MCF 10A (cell line): ENCODE results near the gene APOL4. TPM values are rescaled to one million over a fixed set of nuclear protein-coding genes. Genes with fewer than 3 reads are reported as not detected.
A peak's percentile ranks its signal among the peaks of the same experiment; 100 is the strongest.
"Not testable (repeated sequence)": the region's sequence is repeated elsewhere in the genome, so short reads cannot be mapped to it uniquely, and the experiment has no call there.

ENCODE experiments used
- BruUV-seq: library from RNA; stranded (reverse); fragments of 400-500 nt; replicated peaks from 2 replicates; lab custom pipeline; 2021; lab: Mats Ljungman, UMichigan
- CTCF ChIA-PET: fragments of 300-600 bp; sonication (Branson Sonifier 250); formaldehyde crosslinking; extraction: SDS; loops from one replicate; lab custom pipeline; 2021; ENCODE audit warnings: antibody characterized with exemption, inconsistent platforms; lab: Yijun Ruan, JAX
- POLR2A ChIA-PET: fragments of 300-600, 350-650 bp; sonication (Branson Sonifier 250); formaldehyde crosslinking; extraction: SDS; loops from one replicate; lab custom pipeline; 2020; ENCODE audit warnings: antibody characterized with exemption, inconsistent platforms; lab: Yijun Ruan, JAX
- DNase-seq: peaks from one replicate; pipeline ENCODE4 v3.0.0-alpha.2; 2018; ENCODE audit not compliant: unreplicated experiment
- H3K27ac Mint-ChIP-seq: one replicate; pipeline ENCODE4 v1.8.0; 2022; ENCODE audit warnings: mild to moderate bottlenecking, low read depth, mixed read lengths; ENCODE audit not compliant: unreplicated experiment
- H3K27me3 Mint-ChIP-seq: one replicate; pipeline ENCODE4 v1.8.0; 2022; ENCODE audit warnings: mixed read lengths; ENCODE audit not compliant: insufficient read depth, unreplicated experiment
- H3K36me3 Mint-ChIP-seq: one replicate; pipeline ENCODE4 v1.8.0; 2022; ENCODE audit warnings: mild to moderate bottlenecking, moderate library complexity, mixed read lengths; ENCODE audit not compliant: insufficient read depth, unreplicated experiment
- H3K4me1 Mint-ChIP-seq: one replicate; pipeline ENCODE4 v1.8.0; 2022; ENCODE audit warnings: mixed read lengths; ENCODE audit not compliant: insufficient read depth, unreplicated experiment
- H3K4me3 Mint-ChIP-seq: one replicate; pipeline ENCODE4 v1.8.0; 2022; ENCODE audit warnings: mild to moderate bottlenecking, moderate library complexity, mixed read lengths; ENCODE audit not compliant: unreplicated experiment
- H3K9me3 Mint-ChIP-seq: one replicate; pipeline ENCODE4 v1.8.0; 2022; ENCODE audit warnings: mixed read lengths; ENCODE audit not compliant: unreplicated experiment
- intact Hi-C: fragments of 100-400 bp; cut with micrococcal nuclease; formaldehyde crosslinking; loops from 2 replicates; pipeline ENCODE4 v1.14.1; 2022
- total RNA-seq: library from RNA; stranded (reverse); gene quantifications from 2 replicates; pipeline ENCODE4 v1.2.3, GENCODE V29; 2022
- TF ChIP-seq, protein P1 (sequence below): fragments of 200-600 bp; IDR thresholded peaks from one replicate; pipeline ENCODE4 v1.8.0; 2022; ENCODE audit warnings: antibody characterized with exemption, mild to moderate bottlenecking; ENCODE audit not compliant: unreplicated experiment

The APOL4 gene
- total RNA-seq, 1 experiment from 2014 or later, result not detected

DNA sequence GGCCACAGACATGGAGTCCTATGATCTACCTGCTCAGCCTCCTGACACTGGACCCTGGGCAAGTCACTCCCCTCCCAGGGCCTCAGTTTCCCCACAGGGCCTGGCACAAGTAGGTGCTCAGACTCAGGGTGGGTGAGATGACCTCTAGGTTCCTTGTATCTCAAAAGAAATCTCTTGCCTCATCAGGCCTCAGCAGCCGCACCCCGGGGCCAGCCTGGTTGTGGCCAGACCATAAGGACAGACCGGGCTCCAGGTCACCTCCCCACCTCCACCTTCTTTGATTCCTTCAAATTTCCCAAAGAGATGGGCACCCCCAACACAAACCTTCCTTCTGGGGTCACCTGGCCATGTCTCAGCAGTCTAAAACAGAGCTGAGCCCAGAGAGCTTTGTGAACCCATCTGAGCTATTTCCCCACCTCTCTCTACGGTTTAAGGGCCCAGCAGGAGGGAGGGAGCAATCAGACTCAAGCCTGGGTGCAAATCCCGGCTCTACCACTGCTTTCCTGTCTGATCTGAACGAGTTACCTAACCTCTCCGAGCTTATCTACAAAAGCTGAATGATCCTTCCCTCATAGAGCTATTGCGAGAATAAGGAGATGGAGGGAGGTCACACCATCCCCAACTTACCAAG, 2.5 kb upstream of the APOL4 start:
- no peak overlapping the region for H3K4me3 Mint-ChIP-seq
- CTCF ChIA-PET, result interaction anchor here (0.6 to 0.8 kb wide), 2 partner anchors 35 to 60 kb away, joined by 3 to 5 read pairs; partner anchors contain the start of gene APOL2
- no peaks in the 10 kb centered on the region for H3K4me1 Mint-ChIP-seq

DNA sequence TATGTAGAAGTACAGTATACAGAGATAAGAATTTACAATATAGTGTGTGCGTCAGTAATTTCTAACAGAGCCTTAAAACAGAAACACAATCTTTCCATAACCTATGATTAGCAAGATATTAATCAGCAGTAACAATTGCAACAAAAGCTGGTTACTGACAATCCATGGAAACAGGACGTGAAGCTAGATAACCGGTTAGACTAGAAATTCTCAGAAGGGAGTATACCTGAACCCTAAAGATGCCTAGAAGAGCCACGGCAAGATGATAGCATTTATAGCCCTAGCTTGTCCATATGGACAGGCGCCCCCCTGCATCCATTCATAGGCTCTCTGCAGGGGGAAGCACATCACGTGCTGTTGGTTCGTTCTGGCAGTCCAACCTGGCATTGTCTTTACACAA, 1.8 kb upstream of the APOL4 start:
- H3K9me3 Mint-ChIP-seq, POLR2A ChIA-PET, intact Hi-C loops, H3K36me3 Mint-ChIP-seq, H3K27ac Mint-ChIP-seq, DNase-seq, H3K4me1 Mint-ChIP-seq, BruUV-seq, H3K4me3 Mint-ChIP-seq, H3K27me3 Mint-ChIP-seq: not testable (repeated sequence)
- CTCF ChIA-PET, result interaction anchor here (0.6 to 0.7 kb wide), 2 partner anchors 45 to 176 kb away, joined by 3 to 5 read pairs; no protein-coding TSS in a partner anchor

More for the DNA sequence above, 2.5 kb upstream of the APOL4 start:
- no peaks in the 10 kb centered on the region for H3K9me3 Mint-ChIP-seq
- TF ChIP-seq, protein P1, sequence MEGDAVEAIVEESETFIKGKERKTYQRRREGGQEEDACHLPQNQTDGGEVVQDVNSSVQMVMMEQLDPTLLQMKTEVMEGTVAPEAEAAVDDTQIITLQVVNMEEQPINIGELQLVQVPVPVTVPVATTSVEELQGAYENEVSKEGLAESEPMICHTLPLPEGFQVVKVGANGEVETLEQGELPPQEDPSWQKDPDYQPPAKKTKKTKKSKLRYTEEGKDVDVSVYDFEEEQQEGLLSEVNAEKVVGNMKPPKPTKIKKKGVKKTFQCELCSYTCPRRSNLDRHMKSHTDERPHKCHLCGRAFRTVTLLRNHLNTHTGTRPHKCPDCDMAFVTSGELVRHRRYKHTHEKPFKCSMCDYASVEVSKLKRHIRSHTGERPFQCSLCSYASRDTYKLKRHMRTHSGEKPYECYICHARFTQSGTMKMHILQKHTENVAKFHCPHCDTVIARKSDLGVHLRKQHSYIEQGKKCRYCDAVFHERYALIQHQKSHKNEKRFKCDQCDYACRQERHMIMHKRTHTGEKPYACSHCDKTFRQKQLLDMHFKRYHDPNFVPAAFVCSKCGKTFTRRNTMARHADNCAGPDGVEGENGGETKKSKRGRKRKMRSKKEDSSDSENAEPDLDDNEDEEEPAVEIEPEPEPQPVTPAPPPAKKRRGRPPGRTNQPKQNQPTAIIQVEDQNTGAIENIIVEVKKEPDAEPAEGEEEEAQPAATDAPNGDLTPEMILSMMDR, result no peak
- BruUV-seq, result no TSS peak
- H3K27ac Mint-ChIP-seq, result no peak overlapping the region
- intact Hi-C loops, result no loop called here
- POLR2A ChIA-PET, result interaction anchor here (0.7 kb wide), 1 partner anchor 26 kb away, joined by 3 read pairs; no protein-coding TSS in a partner anchor
- no peaks in the 10 kb centered on the region for H3K36me3 Mint-ChIP-seq
- DNase-seq, result no peak
- H3K27me3 Mint-ChIP-seq, result peaks cover 6% of the 10 kb centered on the region

DNA sequence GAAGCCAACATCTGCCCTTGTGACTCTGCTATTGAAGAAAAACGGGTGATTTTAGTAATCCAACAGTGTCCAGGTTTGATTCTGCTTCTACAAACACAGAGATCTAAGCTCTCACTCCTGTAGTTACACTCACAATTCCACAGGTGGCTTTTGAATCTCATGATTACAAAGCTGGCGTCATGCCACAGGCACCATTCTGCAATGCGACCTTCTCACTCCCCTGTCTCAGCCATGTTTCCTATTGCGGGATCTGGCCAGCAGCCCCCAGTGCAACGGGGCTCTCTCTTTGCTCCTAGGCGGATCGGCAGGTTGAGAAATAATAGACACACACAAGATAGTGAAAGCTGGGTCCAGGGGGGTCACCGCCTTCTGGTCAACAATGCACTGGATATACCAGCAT, 1.3 kb upstream of the APOL4 start:
- DNase-seq, result peak; percentile 16
- H3K4me1 Mint-ChIP-seq, H3K36me3 Mint-ChIP-seq, intact Hi-C loops, H3K4me3 Mint-ChIP-seq, BruUV-seq, H3K9me3 Mint-ChIP-seq, H3K27ac Mint-ChIP-seq: not testable (repeated sequence)
- H3K27me3 Mint-ChIP-seq, result peaks cover 13% of the 10 kb centered on the region
- CTCF ChIA-PET, result interaction anchor here (0.6 to 0.9 kb wide), 4 partner anchors 18 to 175 kb away, joined by 3 to 5 read pairs (median 4); no protein-coding TSS in a partner anchor
- POLR2A ChIA-PET, result interaction anchor here (1.2 kb wide), 1 partner anchor 74 kb away, joined by 3 read pairs; no protein-coding TSS in a partner anchor

DNA sequence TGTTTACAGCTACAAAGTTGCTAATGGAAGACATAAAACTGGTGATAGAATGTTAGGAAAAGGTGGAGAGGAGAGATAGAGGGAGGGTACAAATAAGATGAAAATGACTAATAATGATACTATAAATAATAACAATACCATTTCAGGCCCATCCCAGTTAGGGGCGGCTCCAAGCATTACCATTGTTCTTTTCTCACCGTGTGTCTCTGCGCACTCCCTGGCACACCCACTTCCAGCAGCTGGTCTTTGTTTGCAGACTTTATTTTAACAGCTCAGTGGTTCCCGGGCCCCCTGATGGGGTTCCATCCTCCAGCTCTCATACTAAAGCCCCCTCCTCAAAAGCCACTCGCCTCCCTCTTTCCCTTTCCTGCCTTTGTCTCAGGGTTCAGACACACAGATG, 584 bp downstream of the APOL4 start:
- H3K27ac Mint-ChIP-seq, CTCF ChIA-PET: not testable (repeated sequence)
- H3K27me3 Mint-ChIP-seq, result peaks cover 19% of the 10 kb centered on the region

DNA sequence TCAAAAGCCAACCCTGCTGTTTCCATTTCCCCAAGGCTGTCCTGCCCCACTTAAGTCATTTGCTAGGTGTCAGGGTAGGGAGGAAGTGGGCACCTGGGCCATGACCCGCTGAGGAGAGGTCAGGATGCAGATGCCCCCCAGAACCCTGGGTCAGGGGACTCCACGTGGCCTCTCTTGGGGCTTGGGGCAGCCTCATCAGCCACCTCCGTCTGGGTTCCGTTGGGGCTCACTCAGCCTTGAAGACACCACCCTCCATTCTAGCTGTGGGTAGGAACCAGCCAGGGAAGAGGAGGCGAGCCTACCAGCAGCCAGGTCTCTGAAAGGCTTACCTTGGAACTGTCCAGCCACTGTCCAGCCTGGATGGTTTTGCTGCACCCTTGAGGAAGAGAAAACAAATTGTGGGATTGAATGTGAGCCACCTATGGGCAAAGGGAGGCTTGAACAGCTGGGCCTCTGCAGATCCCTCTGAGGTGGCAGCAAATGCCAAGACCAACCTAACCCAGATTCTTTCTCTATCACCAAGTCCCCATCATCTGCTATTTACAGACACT, 2.5 kb downstream of the APOL4 start:
- H3K27ac Mint-ChIP-seq, result no peak overlapping the region
- no peaks in the 10 kb centered on the region for H3K36me3 Mint-ChIP-seq
- ChIA-PET CTCF (no interaction called here), POLR2A (interaction anchor here (0.7 kb wide), 1 partner anchor 275 kb away, joined by 3 read pairs; no protein-coding TSS in a partner anchor)
- intact Hi-C loops, result loop anchor here (5.0 kb wide), 2 partner anchors 38 to 78 kb away; partner anchors contain the start of gene APOL2
- no peaks in the 10 kb centered on the region for H3K9me3 Mint-ChIP-seq
- no peak for DNase-seq
- no TSS peak for BruUV-seq
- TF ChIP-seq, protein P1, result no peak
- H3K27me3 Mint-ChIP-seq, result peaks cover 21% of the 10 kb centered on the region
- no peak overlapping the region for H3K4me3 Mint-ChIP-seq
- H3K4me1 Mint-ChIP-seq, result no peaks in the 10 kb centered on the region

More for the DNA sequence above, 584 bp downstream of the APOL4 start:
- H3K36me3 Mint-ChIP-seq, intact Hi-C loops, H3K9me3 Mint-ChIP-seq, H3K4me3 Mint-ChIP-seq, DNase-seq, H3K4me1 Mint-ChIP-seq, BruUV-seq, POLR2A ChIA-PET: not testable (repeated sequence)
